ENCODE results near the gene UGP2. TPM values are rescaled to one million over a fixed set of nuclear protein-coding genes. Genes with fewer than 3 reads are reported as not detected.

Gene UGP2
- total and polyA plus RNA-seq, 10 of the 15 experiments (the other 5 are each of a cell fraction or from before 2014, with no cell fraction given), result 40.8 to 98.3 (median 76.1) TPM

DNA sequence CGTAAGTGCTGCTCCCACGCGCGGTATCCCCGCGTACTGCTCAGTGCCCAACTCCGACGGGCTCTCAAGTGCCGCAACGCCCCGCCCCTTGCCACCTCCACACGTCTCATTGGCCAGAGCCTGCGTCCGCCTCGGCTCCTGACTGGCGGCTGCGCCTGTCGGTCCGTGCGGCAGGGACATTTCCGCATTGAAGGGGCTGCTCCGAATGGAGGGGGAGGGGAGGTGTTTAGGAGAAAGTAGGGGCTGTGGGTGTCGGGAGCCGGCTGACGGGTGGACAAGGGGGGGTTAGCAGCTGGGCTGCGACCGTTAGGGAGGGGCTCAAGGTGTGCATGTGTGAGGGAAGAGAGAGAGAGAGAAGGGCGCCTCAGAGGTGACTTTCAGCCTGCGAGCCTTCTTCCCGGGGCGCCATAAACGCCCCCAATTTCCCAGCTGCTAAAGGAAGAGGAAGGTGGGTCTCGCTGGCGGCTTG lies 877 bp upstream of the UGP2 start (continued):
- TF ChIP-seq MEF2A (IDR thresholded peaks at IDR 0.05; ENCODE audit: insufficient read depth, low read depth, low read length), result 0 out of 2 replicates have a peak, but pooled peaks have one; percentile 31
- TF ChIP-seq, protein P1, sequence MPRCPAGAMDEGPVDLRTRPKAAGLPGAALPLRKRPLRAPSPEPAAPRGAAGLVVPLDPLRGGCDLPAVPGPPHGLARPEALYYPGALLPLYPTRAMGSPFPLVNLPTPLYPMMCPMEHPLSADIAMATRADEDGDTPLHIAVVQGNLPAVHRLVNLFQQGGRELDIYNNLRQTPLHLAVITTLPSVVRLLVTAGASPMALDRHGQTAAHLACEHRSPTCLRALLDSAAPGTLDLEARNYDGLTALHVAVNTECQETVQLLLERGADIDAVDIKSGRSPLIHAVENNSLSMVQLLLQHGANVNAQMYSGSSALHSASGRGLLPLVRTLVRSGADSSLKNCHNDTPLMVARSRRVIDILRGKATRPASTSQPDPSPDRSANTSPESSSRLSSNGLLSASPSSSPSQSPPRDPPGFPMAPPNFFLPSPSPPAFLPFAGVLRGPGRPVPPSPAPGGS (IDR thresholded peaks at IDR 0.05; ENCODE audit: borderline replicate concordance, insufficient read depth, low read depth, low read length, poor library complexity, severe bottlenecking), result no peak
- TF ChIP-seq IRF4 (IDR thresholded peaks at IDR 0.05; ENCODE audit: low read depth, low read length), result no peak
- no peak for TF ChIP-seq TBL1XR1 (IDR thresholded peaks at IDR 0.05; ENCODE audit: low read depth, low read length)
- TF ChIP-seq, protein P2, sequence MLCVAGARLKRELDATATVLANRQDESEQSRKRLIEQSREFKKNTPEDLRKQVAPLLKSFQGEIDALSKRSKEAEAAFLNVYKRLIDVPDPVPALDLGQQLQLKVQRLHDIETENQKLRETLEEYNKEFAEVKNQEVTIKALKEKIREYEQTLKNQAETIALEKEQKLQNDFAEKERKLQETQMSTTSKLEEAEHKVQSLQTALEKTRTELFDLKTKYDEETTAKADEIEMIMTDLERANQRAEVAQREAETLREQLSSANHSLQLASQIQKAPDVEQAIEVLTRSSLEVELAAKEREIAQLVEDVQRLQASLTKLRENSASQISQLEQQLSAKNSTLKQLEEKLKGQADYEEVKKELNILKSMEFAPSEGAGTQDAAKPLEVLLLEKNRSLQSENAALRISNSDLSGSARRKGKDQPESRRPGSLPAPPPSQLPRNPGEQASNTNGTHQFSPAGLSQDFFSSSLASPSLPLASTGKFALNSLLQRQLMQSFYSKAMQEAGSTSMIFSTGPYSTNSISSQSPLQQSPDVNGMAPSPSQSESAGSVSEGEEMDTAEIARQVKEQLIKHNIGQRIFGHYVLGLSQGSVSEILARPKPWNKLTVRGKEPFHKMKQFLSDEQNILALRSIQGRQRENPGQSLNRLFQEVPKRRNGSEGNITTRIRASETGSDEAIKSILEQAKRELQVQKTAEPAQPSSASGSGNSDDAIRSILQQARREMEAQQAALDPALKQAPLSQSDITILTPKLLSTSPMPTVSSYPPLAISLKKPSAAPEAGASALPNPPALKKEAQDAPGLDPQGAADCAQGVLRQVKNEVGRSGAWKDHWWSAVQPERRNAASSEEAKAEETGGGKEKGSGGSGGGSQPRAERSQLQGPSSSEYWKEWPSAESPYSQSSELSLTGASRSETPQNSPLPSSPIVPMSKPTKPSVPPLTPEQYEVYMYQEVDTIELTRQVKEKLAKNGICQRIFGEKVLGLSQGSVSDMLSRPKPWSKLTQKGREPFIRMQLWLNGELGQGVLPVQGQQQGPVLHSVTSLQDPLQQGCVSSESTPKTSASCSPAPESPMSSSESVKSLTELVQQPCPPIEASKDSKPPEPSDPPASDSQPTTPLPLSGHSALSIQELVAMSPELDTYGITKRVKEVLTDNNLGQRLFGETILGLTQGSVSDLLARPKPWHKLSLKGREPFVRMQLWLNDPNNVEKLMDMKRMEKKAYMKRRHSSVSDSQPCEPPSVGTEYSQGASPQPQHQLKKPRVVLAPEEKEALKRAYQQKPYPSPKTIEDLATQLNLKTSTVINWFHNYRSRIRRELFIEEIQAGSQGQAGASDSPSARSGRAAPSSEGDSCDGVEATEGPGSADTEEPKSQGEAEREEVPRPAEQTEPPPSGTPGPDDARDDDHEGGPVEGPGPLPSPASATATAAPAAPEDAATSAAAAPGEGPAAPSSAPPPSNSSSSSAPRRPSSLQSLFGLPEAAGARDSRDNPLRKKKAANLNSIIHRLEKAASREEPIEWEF (IDR thresholded peaks at IDR 0.05; ENCODE audit: insufficient replicate concordance, low read depth, low read length), result no peak
- TF ChIP-seq TAF1 (IDR thresholded peaks at IDR 0.05; ENCODE audit: borderline replicate concordance, low read depth, low read length), result peak; percentile 83; the same call in 1 of the 2 replicates
- no peak for TF ChIP-seq BRCA1 (IDR thresholded peaks at IDR 0.05; ENCODE audit: low read depth, low read length)
- TF ChIP-seq STAT3 (IDR thresholded peaks at IDR 0.05; ENCODE audit: low read depth, low read length), result no peak
- peak; percentile 20; the same call in 1 of the 2 replicates for TF ChIP-seq ESRRA (IDR thresholded peaks at IDR 0.05; ENCODE audit: low read length)
- no peak for TF ChIP-seq ZNF622 (IDR thresholded peaks at IDR 0.05)
- no peak for TF ChIP-seq YBX1 (IDR thresholded peaks at IDR 0.05)
- peak; percentile 91 for TF ChIP-seq SMAD5 (IDR thresholded peaks at IDR 0.05; ENCODE audit: low read depth)
- TF ChIP-seq NR2C1 (IDR thresholded peaks at IDR 0.05), result no peak
- TF ChIP-seq, protein P3, sequence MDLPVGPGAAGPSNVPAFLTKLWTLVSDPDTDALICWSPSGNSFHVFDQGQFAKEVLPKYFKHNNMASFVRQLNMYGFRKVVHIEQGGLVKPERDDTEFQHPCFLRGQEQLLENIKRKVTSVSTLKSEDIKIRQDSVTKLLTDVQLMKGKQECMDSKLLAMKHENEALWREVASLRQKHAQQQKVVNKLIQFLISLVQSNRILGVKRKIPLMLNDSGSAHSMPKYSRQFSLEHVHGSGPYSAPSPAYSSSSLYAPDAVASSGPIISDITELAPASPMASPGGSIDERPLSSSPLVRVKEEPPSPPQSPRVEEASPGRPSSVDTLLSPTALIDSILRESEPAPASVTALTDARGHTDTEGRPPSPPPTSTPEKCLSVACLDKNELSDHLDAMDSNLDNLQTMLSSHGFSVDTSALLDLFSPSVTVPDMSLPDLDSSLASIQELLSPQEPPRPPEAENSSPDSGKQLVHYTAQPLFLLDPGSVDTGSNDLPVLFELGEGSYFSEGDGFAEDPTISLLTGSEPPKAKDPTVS (IDR thresholded peaks at IDR 0.05; ENCODE audit: low read depth, low read length), result no peak
- no peak for TF ChIP-seq GABPA (IDR thresholded peaks at IDR 0.05; ENCODE audit: low read depth)
- peak; percentile 94 for TF ChIP-seq HDGF (IDR thresholded peaks at IDR 0.05)
- TF ChIP-seq NFYA (IDR thresholded peaks at IDR 0.05; ENCODE audit: borderline replicate concordance, low read depth, low read length), result peak; percentile 33; the same call in 1 of the 2 replicates
- TF ChIP-seq, protein P4, sequence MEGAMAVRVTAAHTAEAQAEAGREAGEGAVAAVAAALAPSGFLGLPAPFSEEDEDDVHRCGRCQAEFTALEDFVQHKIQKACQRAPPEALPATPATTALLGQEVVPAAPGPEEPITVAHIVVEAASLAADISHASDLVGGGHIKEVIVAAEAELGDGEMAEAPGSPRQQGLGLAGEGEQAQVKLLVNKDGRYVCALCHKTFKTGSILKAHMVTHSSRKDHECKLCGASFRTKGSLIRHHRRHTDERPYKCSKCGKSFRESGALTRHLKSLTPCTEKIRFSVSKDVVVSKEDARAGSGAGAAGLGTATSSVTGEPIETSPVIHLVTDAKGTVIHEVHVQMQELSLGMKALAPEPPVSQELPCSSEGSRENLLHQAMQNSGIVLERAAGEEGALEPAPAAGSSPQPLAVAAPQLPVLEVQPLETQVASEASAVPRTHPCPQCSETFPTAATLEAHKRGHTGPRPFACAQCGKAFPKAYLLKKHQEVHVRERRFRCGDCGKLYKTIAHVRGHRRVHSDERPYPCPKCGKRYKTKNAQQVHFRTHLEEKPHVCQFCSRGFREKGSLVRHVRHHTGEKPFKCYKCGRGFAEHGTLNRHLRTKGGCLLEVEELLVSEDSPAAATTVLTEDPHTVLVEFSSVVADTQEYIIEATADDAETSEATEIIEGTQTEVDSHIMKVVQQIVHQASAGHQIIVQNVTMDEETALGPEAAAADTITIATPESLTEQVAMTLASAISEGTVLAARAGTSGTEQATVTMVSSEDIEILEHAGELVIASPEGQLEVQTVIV (IDR thresholded peaks at IDR 0.05; ENCODE audit: borderline replicate concordance, partially characterized antibody), result peak; percentile 96
- peak; percentile 91 for TF ChIP-seq FOS (IDR thresholded peaks at IDR 0.05; ENCODE audit: borderline replicate concordance, extremely low read depth, insufficient read length)
- TF ChIP-seq SUPT20H (IDR thresholded peaks at IDR 0.05; ENCODE audit: borderline replicate concordance, control insufficient read depth, low read depth, low read length), result no peak
- no peak for TF ChIP-seq CHD1 (IDR thresholded peaks at IDR 0.05; ENCODE audit: low read depth, low read length)
